Kidney glomerular epithelial cell (primary cell): ENCODE data around the gene MFGE8.

Source experiments
- DNase-seq: peaks from one replicate; lab custom pipeline; 2025; lab: John Stamatoyannopoulos, UW

Gene MFGE8

DNA sequence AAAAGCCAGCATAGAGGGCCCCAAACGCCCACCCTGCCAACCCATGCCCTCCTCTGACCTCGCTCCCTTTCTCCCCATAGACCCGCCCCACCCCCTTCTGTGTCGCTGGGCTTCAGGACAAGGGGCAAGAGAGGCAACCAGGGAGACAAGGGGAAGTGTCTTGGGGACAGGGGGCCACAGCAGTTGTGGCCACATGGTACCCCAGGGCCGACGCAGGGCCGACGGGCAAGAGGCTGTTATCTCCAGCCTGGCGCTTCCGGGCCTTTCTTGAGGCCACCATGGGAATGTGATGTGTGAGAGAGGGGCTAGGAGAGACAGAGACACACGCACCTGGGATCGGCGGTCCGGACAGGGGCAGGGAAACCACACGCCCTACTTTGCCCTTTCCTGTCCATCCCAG is 14.4 kb downstream of the MFGE8 start:
- no peak for DNase-seq

DNA sequence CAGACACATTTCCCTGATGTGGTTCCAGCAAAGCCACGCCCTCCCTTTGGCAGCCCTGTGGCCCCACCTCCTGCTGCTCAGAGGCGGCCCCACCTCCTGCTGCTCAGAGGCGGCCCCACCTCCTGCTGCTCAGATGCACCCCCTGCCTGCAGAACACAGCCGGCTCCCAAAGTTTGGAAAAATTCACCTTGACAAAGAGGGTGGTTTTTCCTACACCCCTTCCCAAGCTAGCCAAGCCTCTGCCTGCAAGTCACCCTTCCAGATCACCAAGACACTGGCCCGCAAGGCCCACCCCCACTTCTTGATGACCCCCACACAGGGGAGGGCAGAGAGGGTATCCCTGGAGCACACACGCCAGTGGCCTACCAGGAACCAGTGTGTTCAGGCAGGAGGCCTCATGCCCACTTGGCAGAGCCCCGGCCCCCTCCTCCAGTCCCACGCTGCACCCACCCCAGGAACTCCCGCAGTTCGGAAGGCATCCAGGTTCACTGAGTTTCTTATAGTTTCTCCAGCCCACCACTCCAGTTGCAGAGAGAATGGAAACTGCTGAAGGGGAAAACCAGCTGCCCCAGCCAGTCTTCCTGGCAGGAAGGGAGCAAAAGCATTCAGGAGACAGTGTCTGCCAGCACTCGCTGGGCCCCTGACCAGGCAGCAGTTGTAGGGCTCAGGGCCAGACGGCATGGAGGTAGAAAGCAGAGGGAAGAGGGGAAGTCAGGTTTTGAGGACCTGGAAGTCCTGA is 15.6 kb downstream of the MFGE8 start:
- DNase-seq = peak; percentile 59

DNA sequence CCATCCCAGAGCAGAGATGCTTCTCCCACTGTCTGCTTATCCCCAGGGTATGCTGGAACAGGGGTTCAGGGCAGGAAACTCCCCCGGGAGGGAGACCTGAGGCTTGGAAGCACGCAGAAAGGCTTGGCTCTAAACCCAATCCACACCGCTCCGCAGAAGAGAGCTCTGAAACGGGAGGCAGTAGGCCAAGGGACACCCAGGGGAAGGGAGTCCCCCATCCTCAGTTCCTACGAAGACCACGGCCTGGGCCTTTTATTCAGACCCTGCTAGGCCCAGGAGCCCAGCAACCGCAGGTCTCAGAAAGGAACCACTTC is 16.1 kb downstream of the MFGE8 start:
- no peak for DNase-seq

DNA sequence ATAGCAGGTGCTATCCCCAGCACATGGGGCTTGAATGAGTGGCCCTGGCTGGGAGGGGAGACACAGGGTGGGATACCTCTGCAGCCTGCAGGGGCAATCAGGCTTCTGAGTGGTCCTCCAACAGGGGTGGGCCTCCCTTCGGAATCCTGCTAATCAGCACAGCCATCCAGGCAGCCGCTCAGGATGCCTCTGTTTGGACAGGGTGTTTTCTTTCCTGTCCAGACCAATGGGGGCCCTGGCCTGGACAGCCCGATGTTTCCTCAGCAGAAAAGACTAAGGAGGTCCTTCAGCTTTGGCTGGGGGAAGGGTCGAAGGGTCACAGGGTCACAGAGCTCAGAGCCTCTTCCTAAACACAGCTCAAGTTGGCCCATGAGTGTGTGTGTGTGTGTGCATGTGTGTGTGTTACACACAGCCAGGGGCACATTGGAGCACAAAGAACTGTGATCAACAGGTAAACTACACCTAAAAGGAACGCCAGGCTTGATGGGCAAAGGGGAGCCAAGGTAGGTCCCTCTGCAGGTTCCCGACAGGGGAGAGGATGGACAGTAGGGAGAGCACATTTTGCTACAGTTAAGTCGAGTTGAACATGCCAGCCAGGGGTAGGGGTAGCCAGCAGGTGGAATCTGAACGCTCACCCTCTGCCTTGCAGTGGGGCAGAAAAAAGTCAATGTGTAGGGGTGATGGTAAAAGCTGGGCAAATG is 16.7 kb downstream of the MFGE8 start:
- DNase-seq = no peak

DNA sequence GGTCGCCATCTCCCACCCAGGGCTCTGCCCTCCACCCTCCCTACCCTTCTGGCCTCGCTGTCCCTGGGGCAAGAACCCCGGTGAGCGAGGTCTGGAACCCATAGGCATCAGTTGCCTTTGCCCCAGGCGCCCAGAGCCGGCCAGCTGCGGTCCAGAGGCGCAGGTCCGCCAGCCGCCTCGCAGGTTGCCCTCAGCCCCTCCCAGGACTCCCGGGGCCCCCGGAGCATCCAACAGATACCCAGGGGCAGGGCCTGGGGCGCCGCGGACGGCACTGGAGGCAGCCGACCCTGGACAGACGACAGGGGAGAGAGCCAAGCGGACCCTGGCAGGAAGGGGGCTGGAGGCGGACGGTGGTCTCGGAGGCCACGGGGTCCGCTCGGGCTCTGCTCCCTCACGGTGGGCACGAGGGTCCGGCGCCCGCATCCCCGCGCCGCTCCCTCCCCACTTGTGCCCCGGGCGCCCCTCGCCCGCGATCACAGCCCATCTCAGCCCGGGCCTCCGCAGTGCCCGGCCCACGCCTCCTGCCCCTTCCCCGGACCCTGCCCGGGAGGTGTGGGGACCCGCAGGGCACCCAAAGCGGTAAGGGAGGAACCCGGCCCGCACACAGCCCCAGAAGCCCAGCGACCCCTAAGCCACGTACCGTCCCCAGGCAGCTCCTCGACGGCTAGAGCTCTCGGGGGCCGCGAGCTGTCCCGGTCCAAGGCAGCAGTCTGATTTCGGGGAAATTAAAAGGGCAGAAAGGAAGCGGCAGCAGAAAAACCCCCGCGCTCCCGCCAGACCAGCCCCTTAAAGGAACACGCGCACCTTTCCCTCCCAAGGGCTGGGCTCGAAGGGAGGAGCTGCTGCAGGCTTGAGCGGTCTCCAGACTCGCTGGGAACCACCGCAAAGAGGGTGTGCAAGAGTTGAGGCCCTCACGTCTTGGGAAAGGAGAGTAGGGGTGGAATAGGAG is 18.1 kb downstream of the MFGE8 start, which contains the start of gene HAPLN3:
TSS of gene HAPLN3 (minus strand) at position 726 of the 949 bp plus-strand sequence. CDS start 8,246 bp downstream, outside the sequence.
- peak; percentile 21 for DNase-seq

DNA sequence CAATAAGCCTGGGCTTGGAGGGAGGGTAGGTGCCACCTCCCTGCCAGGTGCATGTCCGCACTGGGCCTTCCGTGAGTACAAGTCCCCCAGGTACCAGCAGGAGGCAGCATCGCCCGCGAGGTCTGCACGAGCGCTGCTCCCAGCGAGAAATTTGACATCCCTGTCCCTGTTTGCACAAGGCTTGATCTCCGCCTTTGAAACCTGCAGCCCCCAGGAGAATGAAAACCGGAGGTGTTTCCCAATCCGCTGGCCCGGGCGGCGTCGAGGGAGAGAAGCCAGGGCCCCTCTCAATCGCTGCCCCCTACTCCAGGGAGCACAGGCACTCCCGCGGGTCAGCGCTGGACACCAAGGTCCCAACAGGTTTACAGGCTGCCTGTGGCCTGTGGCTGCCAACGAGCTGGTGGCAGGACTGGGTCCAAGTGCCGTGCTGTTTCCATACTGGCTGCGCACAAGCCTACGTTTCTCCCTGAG is 18.8 kb downstream of the MFGE8 start:
- DNase-seq = peak; percentile 49

DNA sequence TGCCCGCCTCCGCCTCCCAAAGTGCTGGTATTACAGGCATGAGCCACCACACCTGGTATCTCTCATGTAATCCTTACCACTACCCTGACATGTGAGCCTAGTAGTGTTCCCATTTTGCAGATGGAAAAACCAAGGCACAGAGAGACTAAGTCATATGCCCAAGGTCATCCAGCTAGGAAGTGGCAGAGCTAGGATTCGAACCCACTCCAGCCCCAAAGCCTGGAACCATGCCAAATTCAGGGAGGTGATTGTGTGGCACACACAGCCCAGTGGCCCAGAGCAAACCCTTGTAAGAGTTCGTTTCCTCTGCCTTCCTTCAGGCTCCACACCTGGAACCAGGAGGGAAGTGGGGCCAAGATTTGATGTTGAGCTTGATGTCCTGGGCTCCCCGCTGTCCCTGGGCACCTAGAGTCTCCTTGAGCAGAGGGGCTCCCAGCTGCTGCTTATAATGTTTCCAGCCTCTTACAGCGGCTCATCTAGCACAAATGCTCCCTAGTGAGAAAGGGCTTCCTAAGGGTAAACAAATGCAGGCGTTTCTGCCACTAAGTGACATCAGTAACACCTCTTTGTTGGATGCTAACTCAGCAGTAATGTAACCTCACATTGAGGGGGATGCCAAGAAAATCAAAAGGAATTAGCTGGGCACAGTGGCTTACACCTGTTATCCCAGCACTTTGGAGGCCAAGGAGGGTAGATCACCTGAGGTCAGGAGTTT is 21.5 kb downstream of the MFGE8 start:
- DNase-seq = no peak

DNA sequence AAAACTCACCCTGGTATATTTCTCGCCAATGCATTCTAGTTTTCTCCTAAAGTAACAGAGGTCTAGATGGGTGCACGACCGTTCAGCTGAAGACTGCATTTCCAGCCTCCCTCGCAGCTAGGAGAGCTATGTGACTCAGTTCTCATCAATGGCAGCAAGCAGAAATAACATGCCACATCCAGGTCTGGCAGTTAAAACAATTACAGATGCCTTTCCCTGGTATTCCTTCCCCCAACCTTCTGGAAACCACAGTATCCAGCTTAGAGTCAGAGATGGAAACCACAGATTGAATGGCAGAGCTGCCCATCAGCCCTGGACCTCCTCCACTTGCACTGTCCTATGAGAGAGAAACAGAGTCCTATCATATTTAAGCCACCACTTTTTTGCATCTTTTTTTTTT is 22.7 kb downstream of the MFGE8 start:
- peak; percentile 83 for DNase-seq

DNA sequence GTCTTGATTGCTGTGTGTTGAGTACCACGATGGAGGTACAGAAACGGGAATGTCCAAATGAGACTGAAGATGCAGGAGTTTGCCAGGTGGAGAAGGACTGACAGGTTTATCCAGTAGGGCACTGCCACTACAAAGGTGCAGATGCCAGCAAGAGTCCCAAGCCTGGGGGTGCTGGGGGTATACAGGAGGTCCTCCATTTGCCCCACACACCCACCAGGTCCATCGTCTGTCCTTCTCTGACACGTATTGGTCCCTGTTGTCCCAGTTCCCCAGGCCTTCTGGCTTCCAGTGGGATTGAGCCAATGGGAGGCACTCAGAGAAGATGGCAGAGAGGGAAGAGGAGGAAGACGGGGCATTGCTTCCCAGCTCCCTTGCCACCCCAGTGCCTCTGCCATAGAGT is 24.5 kb downstream of the MFGE8 start:
- no peak for DNase-seq

DNA sequence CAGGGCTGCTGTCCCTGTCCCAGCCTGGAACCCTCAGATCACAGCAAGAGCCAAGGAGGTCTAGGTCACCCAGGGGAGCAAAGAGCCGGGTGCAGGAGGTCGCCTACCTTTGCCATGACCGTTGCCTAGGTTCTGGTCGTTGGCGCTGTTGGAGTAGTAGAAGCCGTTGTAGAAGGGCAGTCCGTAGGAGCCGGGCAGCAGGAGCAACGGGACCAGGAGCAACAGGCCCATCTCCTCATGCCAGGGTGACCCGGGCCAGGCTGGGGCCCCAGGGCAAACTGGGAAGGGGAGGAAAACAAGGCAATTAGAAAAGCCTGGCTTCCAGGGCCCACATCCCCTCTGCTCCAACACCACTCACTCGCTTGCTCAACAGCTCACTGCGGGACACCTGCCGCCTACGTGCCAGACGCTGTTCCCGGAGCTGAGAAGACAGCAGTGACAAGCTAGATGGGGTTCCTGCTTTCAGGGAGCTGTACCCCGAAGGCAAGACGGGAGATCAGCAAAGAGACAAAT is 26.1 kb downstream of the MFGE8 start:
- DNase-seq = no peak

DNA sequence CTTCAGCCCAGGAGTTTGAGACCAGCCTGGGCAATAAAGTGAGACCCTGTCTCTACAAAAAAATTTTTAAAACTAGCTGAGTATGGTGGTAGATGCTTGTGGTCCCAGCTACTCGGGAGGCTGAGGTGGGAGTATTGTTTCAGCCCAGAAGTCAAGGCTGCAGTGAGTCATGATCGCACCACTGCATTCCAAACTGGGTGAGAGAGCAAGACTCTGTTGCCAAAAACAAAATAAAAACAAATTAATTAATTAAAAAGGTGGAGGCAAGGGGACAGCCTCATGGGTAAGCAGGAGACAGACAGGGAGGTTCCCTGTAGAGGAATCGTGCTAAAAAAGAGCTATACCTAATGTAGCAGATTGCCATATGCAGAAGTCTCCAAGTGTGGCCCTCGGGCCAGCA is 30.4 kb downstream of the MFGE8 start:
- peak; percentile 69 for DNase-seq

DNA sequence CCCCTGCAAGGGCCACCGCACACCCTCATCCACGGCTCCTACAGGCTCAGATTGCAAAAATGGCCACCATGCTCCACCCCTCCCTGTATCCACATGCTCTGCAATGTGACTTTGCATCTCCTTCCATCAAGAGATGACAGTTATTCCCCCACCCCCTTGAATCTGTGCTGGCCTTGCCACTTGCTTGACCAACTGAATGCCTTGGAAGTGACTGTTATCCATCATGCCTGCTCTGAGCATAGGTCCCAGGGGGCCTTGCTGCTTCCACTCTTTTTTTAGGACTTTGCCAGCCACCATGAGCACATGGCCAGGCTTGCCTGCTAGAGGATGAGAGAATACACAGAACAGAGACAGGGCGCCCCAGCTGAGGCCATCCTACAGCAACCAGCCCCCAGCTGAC is 31.4 kb downstream of the MFGE8 start:
- no peak for DNase-seq

DNA sequence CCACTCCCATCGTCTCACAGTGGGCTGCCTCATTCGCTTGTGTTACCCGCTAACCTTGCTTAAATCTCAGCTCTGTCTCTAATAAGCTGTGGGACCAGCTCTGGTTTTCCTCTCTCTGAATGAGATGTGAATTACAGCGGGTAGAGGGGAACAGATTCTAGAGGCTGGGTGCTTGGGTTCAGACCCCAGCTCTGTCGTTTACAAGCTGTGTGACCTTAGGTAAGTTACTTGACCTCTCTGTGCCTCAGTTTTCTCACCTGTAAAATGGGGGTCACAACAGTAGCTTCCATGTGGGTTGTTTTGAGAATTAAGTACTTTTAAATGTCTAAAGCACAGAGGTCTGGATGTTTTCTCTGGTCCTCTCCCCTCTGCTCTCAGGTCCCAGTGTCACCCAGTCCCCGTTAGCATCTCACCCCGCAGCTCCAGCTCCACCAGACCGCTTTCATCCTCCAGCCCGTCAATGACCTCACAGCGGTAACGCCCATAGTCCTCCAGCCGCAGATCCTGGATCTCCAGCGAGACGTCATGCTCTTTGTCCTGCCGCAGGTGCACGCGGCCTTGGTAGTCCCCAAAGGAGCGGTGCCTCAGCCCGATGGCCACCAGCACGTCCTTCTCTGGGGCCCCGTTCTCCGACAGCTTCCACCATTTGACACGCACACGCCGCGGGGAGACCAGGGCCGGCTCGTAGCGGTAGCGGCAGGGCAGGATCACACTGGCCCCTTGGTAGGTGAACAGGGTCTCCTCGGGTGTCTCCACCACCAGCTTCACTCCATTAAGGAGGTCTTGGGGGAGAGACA is 32.0 kb downstream of the MFGE8 start:
- DNase-seq = no peak

DNA sequence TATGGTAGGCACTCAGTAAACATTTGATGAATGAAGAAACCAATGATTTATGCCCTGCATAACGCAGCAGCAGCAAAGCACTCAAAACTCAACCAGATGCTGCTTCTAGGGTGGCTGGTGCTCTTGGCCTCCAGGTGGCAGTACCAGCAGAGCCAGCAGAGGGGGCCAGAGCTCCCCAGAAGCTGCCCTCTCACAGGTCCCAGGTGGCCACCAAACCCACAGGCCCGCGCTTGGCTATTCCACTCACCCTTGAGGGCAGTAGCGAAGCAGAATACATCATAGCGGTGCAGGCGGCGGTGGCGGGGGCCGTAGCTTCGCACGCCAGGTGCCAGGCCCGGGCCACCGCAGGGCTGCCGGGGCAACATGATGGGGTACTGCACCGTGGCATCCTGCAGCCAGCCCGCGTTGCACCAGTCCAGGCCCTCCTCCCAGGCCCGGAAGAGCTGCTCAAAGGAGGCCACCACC is 34.4 kb downstream of the MFGE8 start:
- peak; percentile 18 for DNase-seq

DNA sequence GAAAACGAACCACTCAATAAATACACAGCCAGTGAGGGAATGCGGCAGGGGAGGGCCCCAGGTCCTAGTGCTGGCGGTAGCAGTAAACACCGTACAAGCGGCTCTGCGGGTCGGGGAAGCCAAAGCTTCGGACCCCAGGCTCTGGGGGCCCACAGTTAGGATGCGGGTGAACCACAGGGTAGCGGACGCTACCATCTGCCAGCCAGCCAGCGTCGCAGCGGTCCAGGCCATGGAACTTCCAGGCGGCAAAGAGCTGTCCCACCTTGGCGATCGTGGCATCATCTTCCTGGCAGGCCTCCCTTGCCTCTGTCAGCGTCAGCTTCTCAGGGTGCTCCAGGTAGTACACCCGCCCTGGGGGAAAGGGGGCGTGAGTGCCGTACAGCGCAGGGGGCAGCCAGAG is 35.3 kb downstream of the MFGE8 start:
- DNase-seq = no peak

DNA sequence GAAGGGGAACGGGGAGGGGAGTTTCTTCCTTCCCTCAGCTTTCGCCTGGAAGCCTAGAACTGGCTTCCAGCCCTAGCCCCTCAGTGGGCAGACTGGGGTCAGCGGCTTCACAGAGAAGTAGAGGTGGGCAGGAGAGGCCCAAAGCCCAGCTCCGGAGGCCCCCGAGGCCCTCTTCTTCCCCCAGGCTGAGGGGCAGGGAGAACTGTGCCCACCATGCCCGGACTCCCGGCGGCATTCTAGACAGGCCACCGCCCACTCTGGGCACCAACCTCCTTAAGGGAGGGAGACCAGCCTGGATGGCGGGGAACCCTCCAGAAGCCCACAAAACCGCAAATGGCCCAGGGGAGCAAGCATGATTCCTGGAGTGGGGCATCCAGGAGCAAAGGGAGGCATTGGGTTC is 35.8 kb downstream of the MFGE8 start:
- DNase-seq = no peak

DNA sequence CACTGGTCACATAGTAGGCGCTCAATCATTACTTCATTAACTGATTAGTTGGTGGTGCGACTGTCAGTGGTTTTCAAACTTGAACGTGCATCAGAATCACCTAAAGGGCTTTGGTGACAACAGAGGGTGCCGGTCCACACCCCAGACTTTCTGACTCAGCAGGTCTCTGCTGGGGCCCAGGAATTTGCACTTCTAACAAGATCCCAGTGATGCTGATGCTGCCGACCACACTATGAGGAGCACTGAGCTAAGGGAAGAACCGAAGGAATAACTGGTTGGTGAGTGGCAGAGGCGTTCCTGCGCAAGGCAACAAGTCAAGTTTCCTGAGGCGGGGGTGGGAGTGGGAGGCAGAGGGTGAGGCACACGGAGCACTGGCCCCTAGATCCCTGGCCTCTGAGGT is 36.6 kb downstream of the MFGE8 start:
- no peak for DNase-seq

DNA sequence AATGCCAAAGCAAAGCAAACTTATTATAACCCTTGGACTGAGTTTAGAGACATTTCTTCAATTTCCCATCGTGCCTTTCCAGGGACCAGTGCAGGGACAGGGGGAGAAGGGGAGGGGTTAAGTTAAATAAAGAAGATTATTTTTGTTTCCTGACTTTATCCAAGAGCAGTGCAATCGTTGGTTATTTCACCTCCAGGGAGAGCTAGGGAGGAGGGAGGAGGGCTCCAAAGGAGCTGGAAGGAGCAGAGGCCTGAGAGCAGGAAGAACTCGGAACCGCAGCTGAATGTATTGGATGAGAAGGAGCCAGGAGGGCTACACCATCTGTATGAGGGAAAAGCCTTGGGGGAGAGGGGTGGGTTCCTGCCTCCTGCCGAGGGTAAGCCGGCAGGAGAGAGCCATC is 38.5 kb downstream of the MFGE8 start:
- no peak for DNase-seq

DNA sequence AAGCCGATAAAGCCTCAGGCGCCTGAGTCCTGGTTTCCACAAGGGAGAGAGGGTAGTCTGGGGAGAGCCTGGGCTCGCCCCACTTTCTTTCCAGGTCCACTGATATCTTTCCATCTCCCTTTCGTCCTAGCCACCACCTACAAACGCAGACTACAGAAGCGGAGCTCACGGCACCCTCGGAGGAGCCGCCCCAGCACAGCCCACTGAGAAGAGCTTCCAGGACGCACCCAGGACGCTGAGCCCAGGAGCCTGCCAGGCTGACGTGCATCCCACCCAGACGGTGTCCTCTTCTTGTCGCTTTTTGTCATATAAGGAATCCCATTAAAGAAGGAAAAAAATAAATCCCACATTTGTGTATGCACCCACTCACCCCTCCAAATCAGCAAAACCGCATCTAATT is 38.9 kb downstream of the MFGE8 start:
- DNase-seq = no peak

DNA sequence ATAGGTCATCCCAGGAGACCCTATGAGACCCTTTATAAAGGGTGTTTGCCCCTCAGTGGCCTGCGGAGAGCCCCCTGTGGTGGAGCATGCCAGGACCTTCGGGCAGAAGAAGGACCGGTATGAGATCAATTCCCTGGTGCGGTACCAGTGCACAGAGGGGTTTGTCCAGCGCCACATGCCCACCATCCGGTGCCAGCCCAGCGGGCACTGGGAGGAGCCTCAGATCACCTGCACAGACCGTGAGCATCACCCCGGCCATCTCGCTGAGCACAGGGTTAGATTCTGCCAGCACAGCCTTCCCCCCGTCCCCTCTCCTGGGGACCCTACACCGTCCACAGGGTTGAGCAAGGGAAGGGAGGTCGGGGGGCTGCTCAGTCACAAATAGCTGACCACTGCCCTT is 39.4 kb downstream of the MFGE8 start:
- no peak for DNase-seq

DNA sequence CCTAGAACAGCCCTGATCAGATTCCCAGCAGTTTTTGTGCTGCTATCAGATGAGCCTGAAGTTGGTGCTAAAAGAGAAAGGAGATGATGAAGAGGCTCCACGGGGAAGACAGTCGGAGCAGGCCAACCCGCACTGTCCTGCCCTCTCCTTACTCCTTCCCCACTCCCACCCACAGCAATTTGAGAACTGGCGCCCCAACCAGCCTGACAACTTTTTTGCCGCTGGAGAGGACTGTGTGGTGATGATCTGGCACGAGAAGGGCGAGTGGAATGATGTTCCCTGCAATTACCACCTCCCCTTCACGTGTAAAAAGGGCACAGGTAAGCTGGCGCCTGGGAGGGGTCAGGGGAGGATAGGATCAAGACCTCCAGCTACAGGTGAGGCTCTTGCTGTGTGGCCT is 40.5 kb downstream of the MFGE8 start:
- no peak for DNase-seq
